GM12878 (cell line): Measurements from ENCODE around the gene VEGFA. TPM values are rescaled to one million over a fixed set of nuclear protein-coding genes. Genes with fewer than 3 reads are reported as not detected.

Experiments
- ATAC-seq: fragments of 200-7000 bp; cut with Tn5 transposase; 3 replicates; pipeline ENCODE4 v1.9.1; 2020; ENCODE audit warnings: mild to moderate bottlenecking, moderate library complexity
- BruUV-seq: library from RNA; stranded (reverse); fragments of 400-500 nt; replicated peaks from 2 replicates; lab custom pipeline; 2021; lab: Mats Ljungman, UMichigan
- CTCF ChIA-PET: fragments of 300-600 bp; sonication (Branson Sonifier 250); formaldehyde crosslinking; extraction: SDS; loops from one replicate; lab custom pipeline; 2021; ENCODE audit warnings: inconsistent platforms; lab: Yijun Ruan, JAX
- POLR2A ChIA-PET: fragments of 350-600 bp; formaldehyde crosslinking; extraction: SDS; loops from one replicate; lab custom pipeline; 2021; ENCODE audit warnings: inconsistent platforms; lab: Charles Lee
- RAD21 ChIA-PET: fragments of 300-600 bp; sonication (Branson Sonifier 250); formaldehyde crosslinking; loops from one replicate; lab custom pipeline; 2023; ENCODE audit warnings: antibody characterized with exemption; ENCODE audit not compliant: unreplicated experiment; lab: Charles Lee
- SMC1A ChIA-PET: fragments of 300-600 bp; sonication (Branson Sonifier 250); formaldehyde crosslinking; loops from one replicate; lab custom pipeline; 2023; ENCODE audit not compliant: unreplicated experiment, uncharacterized antibody; lab: Charles Lee
- DNase-seq: peaks from one replicate; pipeline ENCODE4 v3.0.0-alpha.2; 2011; ENCODE audit warnings: low read depth, low spot score
- FAIRE-seq: peaks from 3 replicates; lab custom pipeline; 2011; peaks lifted over from hg19 to GRCh38; lab: Jason Lieb, UNC
- H2AFZ ChIP-seq: 2 replicates; pipeline ENCODE4 v1.6.0; 2011; ENCODE audit warnings: low read depth, low read length, control low read depth; ENCODE audit not compliant: control insufficient read depth
- H3K27ac ChIP-seq: 2 replicates; pipeline ENCODE4 v1.5.1; 2011; ENCODE audit warnings: control low read depth; ENCODE audit not compliant: control insufficient read depth, insufficient read depth
- H3K27me3 ChIP-seq, 2 experiments: replicated peaks in 1 of 2; 2 replicates each; pipeline versions ENCODE4 v1.6.0 to v1.6.1; 2011; ENCODE audit warnings: low read length in 1 of 2; ENCODE audit not compliant: control insufficient read depth in 2 of 2, insufficient read depth in 2 of 2
- H3K36me3 ChIP-seq, 2 experiments: 2 replicates each; pipeline ENCODE4 v1.5.1; 2011; ENCODE audit warnings: low read length in 1 of 2; ENCODE audit not compliant: control insufficient read depth in 2 of 2, insufficient read depth in 2 of 2
- H3K4me1 ChIP-seq: 2 replicates; pipeline ENCODE4 v1.6.1; 2011; ENCODE audit warnings: mild to moderate bottlenecking, low read length, moderate library complexity, mixed read lengths; ENCODE audit not compliant: control insufficient read depth, insufficient read depth
- H3K4me2 ChIP-seq: 2 replicates; pipeline ENCODE4 v1.6.0; 2011; ENCODE audit warnings: control low read depth; ENCODE audit not compliant: control insufficient read depth, insufficient read depth
- H3K4me3 ChIP-seq: fragments of 200-600 bp; sonication (generic); 2 replicates; pipeline ENCODE4 v1.5.1; 2016
- H3K79me2 ChIP-seq: 2 replicates; pipeline ENCODE4 v1.6.0; 2011; ENCODE audit warnings: low read length; ENCODE audit not compliant: control insufficient read depth, insufficient read depth
- H3K9ac ChIP-seq: 2 replicates; pipeline ENCODE4 v1.8.0; 2011; ENCODE audit warnings: low read length, control low read depth, mixed read lengths; ENCODE audit not compliant: control insufficient read depth, insufficient read depth
- H3K9me3 ChIP-seq: replicated peaks from 3 replicates; pipeline ENCODE4 v1.5.1; 2011; ENCODE audit warnings: mild to moderate bottlenecking, low read length; ENCODE audit not compliant: control insufficient read depth, insufficient read depth
- H4K20me1 ChIP-seq: 2 replicates; pipeline ENCODE4 v1.6.0; 2011; ENCODE audit not compliant: control insufficient read depth, insufficient read depth
- BACH1 ChIP-seq: fragments of 450-650 bp; IDR thresholded peaks from 2 replicates; pipeline ENCODE4 v1.6.1; 2017; ENCODE audit warnings: mild to moderate bottlenecking, borderline replicate concordance
- BCL11A ChIP-seq: IDR thresholded peaks from 2 replicates; pipeline ENCODE4 v1.6.1; 2011; ENCODE audit warnings: low read depth, low read length
- CBX3 ChIP-seq: fragments of 200-600 bp; sonication (generic); IDR thresholded peaks from 2 replicates; pipeline ENCODE4 v1.6.1; 2016; ENCODE audit warnings: low read depth, borderline replicate concordance
- CBX5 ChIP-seq: sonication (generic); IDR thresholded peaks from 2 replicates; pipeline ENCODE4 v1.6.1; 2016; ENCODE audit warnings: low read depth, moderate library complexity, mild to moderate bottlenecking, inconsistent platforms
- CHD1 ChIP-seq: IDR thresholded peaks from 2 replicates; pipeline ENCODE4 v1.6.1; 2012; ENCODE audit warnings: low read depth, low read length, improper control_type of control experiment
- EGR1 ChIP-seq, 2 experiments: IDR thresholded peaks; 1 replicate in 1 of 2; 2 replicates in 1 of 2; pipeline ENCODE4 v1.6.1; 2011 to 2012; ENCODE audit warnings: low read depth in 2 of 2, low read length in 2 of 2, borderline replicate concordance in 1 of 2, mild to moderate bottlenecking in 1 of 2, moderate library complexity in 1 of 2
- FOXK2 ChIP-seq: fragments of 450-650 bp; IDR thresholded peaks from 2 replicates; pipeline ENCODE4 v1.6.1; 2017; ENCODE audit warnings: mild to moderate bottlenecking, moderate library complexity
- HCFC1 ChIP-seq: fragments of 150-350 bp; IDR thresholded peaks from 2 replicates; pipeline ENCODE4 v1.6.1; 2014; ENCODE audit warnings: low read length
- NBN ChIP-seq: fragments of 450-650 bp; IDR thresholded peaks from 2 replicates; pipeline ENCODE4 v1.6.1; 2016
- NFXL1 ChIP-seq: fragments of 450-650 bp; IDR thresholded peaks from 2 replicates; pipeline ENCODE4 v1.6.1; 2017; ENCODE audit warnings: antibody characterized with exemption, mild to moderate bottlenecking, borderline replicate concordance
- PAX5 ChIP-seq: IDR thresholded peaks from 2 replicates; pipeline ENCODE4 v1.6.1; 2011; ENCODE audit warnings: low read depth, low read length, borderline replicate concordance
- POLR2A ChIP-seq: IDR thresholded peaks from 2 replicates; pipeline ENCODE4 v1.6.1; 2011; ENCODE audit warnings: low read depth, mild to moderate bottlenecking, low read length
- STAT1 ChIP-seq: fragments of 450-650 bp; conservative IDR thresholded peaks from 2 replicates; pipeline ENCODE4 v1.6.1; 2014; ENCODE audit warnings: antibody characterized with exemption, mild to moderate bottlenecking
- TCF3 ChIP-seq: IDR thresholded peaks from 2 replicates; pipeline ENCODE4 v1.6.1; 2012; ENCODE audit warnings: low read depth, mild to moderate bottlenecking, low read length, borderline replicate concordance; ENCODE audit not compliant: insufficient read depth
- WGBS: methylation state at CpG from one replicate; pipeline ENCODE4 v1.1.6; 2016; ENCODE audit warnings: low lambda C conversion rate; ENCODE audit not compliant: insufficient replicate concordance, insufficient coverage; ENCODE audit errors: missing lambda C conversion rate; 5-methylcytosine and 5-hydroxymethylcytosine counted together
- in situ Hi-C: fragments of 300-500 bp; cut with MboI; formaldehyde crosslinking; loops from 9 replicates; pipeline ENCODE4 v1.14.3; 2018; ENCODE audit warnings: mixed read lengths
- intact Hi-C: fragments of 100-400 bp; cut with micrococcal nuclease; formaldehyde crosslinking; loops from one replicate; pipeline ENCODE4 v1.14.2; 2022; ENCODE audit not compliant: unreplicated experiment
- polyA plus RNA-seq, 11 experiments: library from polyadenylated mRNA; depleted of rRNA in 4 of 11; unstranded in 6 of 11; stranded (reverse) in 5 of 11; fragments of >200 nt; fragmentation: Nextera tagmentation in 4 of 11; fragmentation: Illumina TruSeq in 1 of 11; extraction: Ambion mirVana in 4 of 11; extraction: Trizol in 1 of 11; gene quantifications; 1 replicate in 1 of 11; 2 replicates in 10 of 11; pipeline versions ENCODE4 v1.2.1 to v1.2.3, GENCODE V29; 2011 to 2016; ENCODE audit warnings: inconsistent platforms in 2 of 11, missing spikeins in 2 of 11, low read depth in 1 of 11
- total RNA-seq, 4 experiments: library from RNA; depleted of rRNA in 3 of 4; stranded (reverse); fragments of >200 nt in 3 of 4; fragmentation: Illumina TruSeq in 1 of 4; extraction: Trizol in 1 of 4; gene quantifications; 2 replicates each; pipeline versions ENCODE4 v1.2.1 to v1.2.3, GENCODE V29; 2013 to 2021
- TF ChIP-seq, protein P1 (sequence below): IDR thresholded peaks from 2 replicates; pipeline ENCODE4 v1.6.1; 2012; ENCODE audit warnings: low read length, inconsistent platforms
- TF ChIP-seq, protein P2 (sequence below): fragments of 450-650 bp; formaldehyde crosslinking; IDR thresholded peaks from 2 replicates; pipeline ENCODE4 v1.4.0; 2022; ENCODE audit warnings: mild to moderate bottlenecking, moderate library complexity

VEGFA gene
- total and polyA plus RNA-seq, 10 of the 15 experiments (the other 5 are each of a cell fraction or from before 2014, with no cell fraction given): 0.96 to 140 (median 16.9) TPM

DNA sequence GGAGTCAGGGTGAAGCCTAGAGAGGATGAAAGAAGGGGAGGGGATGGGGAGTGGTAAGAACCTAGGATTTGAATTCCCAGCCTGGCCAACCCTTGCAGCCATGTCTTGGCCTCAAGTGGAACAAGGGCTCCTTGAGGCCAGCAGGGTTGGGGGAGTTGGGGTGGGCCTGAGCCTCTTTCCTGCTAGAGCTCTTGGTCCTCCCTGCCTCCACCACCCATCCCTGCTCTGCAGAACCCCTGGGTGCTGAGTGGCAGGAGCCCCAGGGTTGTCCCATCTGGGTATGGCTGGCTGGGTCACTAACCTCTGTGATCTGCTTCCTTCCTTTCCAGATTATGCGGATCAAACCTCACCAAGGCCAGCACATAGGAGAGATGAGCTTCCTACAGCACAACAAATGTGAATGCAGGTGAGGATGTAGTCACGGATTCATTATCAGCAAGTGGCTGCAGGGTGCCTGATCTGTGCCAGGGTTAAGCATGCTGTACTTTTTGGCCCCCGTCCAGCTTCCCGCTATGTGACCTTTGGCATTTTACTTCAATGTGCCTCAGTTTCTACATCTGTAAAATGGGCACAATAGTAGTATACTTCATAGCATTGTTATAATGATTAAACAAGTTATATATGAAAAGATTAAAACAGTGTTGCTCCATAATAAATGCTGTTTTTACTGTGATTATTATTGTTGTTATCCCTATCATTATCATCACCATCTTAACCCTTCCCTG, 8.3 kb downstream of the VEGFA start (continued):
- TF ChIP-seq BCL11A (no peak), CHD1 (no peak), POLR2A (no peak)
- TF ChIP-seq, all 136 proteins: peak for 0

DNA sequence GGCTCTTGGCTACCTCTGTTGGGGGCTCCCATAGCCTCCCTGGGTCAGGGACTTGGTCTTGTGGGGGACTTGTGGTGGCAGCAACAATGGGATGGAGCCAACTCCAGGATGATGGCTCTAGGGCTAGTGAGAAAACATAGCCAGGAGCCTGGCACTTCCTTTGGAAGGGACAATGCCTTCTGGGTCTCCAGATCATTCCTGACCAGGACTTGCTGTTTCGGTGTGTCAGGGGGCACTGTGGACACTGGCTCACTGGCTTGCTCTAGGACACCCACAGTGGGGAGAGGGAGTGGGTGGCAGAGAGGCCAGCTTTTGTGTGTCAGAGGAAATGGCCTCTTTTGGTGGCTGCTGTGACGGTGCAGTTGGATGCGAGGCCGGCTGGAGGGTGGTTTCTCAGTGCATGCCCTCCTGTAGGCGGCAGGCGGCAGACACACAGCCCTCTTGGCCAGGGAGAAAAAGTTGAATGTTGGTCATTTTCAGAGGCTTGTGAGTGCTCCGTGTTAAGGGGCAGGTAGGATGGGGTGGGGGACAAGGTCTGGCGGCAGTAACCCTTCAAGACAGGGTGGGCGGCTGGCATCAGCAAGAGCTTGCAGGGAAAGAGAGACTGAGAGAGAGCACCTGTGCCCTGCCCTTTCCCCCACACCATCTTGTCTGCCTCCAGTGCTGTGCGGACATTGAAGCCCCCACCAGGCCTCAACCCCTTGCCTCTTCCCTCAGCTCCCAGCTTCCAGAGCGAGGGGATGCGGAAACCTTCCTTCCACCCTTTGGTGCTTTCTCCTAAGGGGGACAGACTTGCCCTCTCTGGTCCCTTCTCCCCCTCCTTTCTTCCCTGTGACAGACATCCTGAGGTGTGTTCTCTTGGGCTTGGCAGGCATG, 9.2 kb downstream of the VEGFA start:
- Histone ChIP-seq H3K4me3 (no peak overlapping the region), H3K9ac (no peak overlapping the region), H3K4me1 (peaks cover 19% of the 10 kb centered on the region), H3K27me3 (no peaks in the 10 kb centered on the region), H4K20me1 (peaks cover 6% of the 10 kb centered on the region; the same call in 1 of the 2 replicates), H3K27ac (no peak overlapping the region), H3K4me2 (no peak overlapping the region), H3K79me2 (peaks cover 30% of the 10 kb centered on the region), H2AFZ (no peak overlapping the region), H3K9me3 (no peaks in the 10 kb centered on the region), H3K36me3 (peaks cover 31 to 48% of the 10 kb centered on the region in 2 experiments)
- in situ Hi-C loops: no loop called here
- TF ChIP-seq, protein P1, sequence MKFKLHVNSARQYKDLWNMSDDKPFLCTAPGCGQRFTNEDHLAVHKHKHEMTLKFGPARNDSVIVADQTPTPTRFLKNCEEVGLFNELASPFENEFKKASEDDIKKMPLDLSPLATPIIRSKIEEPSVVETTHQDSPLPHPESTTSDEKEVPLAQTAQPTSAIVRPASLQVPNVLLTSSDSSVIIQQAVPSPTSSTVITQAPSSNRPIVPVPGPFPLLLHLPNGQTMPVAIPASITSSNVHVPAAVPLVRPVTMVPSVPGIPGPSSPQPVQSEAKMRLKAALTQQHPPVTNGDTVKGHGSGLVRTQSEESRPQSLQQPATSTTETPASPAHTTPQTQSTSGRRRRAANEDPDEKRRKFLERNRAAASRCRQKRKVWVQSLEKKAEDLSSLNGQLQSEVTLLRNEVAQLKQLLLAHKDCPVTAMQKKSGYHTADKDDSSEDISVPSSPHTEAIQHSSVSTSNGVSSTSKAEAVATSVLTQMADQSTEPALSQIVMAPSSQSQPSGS: no peak
- TF ChIP-seq STAT1 (no peak), BACH1 (no peak), HCFC1 (no peak), PAX5 (no peak), TCF3 (no peak), CHD1 (no peak), EGR1 (IDR thresholded peaks at IDR 0.05; ENCODE audit: borderline replicate concordance in 1 of 2, low read depth in 2 of 2, low read length in 2 of 2) (no peak), FOXK2 (no peak), NBN (no peak), CBX5 (no peak), CBX3 (no peak), NFXL1 (no peak)
- TF ChIP-seq, protein P2, sequence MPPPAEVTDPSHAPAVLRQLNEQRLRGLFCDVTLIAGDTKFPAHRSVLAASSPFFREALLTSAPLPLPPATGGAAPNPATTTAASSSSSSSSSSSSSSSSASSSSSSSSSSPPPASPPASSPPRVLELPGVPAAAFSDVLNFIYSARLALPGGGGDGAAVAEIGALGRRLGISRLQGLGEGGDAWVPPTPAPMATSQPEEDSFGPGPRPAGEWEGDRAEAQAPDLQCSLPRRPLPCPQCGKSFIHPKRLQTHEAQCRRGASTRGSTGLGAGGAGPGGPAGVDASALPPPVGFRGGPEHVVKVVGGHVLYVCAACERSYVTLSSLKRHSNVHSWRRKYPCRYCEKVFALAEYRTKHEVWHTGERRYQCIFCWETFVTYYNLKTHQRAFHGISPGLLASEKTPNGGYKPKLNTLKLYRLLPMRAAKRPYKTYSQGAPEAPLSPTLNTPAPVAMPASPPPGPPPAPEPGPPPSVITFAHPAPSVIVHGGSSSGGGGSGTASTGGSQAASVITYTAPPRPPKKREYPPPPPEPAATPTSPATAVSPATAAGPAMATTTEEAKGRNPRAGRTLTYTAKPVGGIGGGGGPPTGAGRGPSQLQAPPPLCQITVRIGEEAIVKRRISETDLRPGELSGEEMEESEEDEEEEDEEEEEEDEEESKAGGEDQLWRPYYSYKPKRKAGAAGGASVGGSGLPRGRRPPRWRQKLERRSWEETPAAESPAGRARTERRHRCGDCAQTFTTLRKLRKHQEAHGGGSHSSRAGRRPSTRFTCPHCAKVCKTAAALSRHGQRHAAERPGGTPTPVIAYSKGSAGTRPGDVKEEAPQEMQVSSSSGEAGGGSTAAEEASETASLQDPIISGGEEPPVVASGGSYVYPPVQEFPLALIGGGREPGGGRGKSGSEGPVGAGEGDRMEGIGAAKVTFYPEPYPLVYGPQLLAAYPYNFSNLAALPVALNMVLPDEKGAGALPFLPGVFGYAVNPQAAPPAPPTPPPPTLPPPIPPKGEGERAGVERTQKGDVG (CRISPR knock-in tag): no peak
- ChIA-PET POLR2A (interaction anchor here (1.0 kb wide), 1 partner anchor 29 kb away, joined by 3 read pairs; no protein-coding TSS in a partner anchor), CTCF (no interaction called here), SMC1A (no interaction called here), RAD21 (no interaction called here)
- intact Hi-C loops: no loop called here
- 91% methylated on average over 12 of the region's 12 CpGs for WGBS
- FAIRE-seq (no peak), ATAC-seq (no peak), DNase-seq (no peak)
- no TSS peak for BruUV-seq
